HT1080 (cell line): Measurements from ENCODE around the gene MIGA2. TPM values are rescaled to one million over a fixed set of nuclear protein-coding genes. Genes with fewer than 3 reads are reported as not detected.
"Not testable (repeated sequence)": the region's sequence is repeated elsewhere in the genome, so short reads cannot be mapped to it uniquely, and the experiment has no call there.

Experiments
- DNase-seq: peaks from one replicate; pipeline ENCODE4 v3.0.0-alpha.2; 2015; ENCODE audit warnings: low read depth
- polyA plus RNA-seq, 2 experiments: library from polyadenylated mRNA; depleted of rRNA; stranded (reverse); fragments of >200 nt; gene quantifications; 2 replicates each; pipeline ENCODE4 v1.2.3, GENCODE V29; 2015
- total RNA-seq: library from RNA; depleted of rRNA; stranded (reverse); fragments of >200 nt; shearing (Covaris generic); gene quantifications from 2 replicates; pipeline ENCODE4 v1.2.3, GENCODE V29; 2014; rRNA removed

Gene MIGA2
- 12.8 and 13.7 TPM in 2 replicates for total RNA-seq
- polyA plus RNA-seq (2015; cell fraction: cytosol; rRNA removed), result 7.3 and 10.8 TPM in 2 replicates
- 61.4 and 62.0 TPM in 2 replicates for polyA plus RNA-seq (2015; cell fraction: nucleus; rRNA removed)

- DNase-seq, result peak; percentile 99
Observed at GRCh38 chr9:129036241-129036922, at the start of gene MIGA2. MIGA2 (plus strand) TSS chr9:129036626; CDS start chr9:129040595, 3,969 bp downstream.

GRCh38 chr9:128986671-128987070 is 49.8 kb upstream of the MIGA2 start:
- no peak for DNase-seq

- peak; percentile 72 for DNase-seq
Observed at GRCh38 chr9:128987805-128988204, 48.6 kb upstream of the MIGA2 start.

- DNase-seq, result no peak
Observed at GRCh38 chr9:128992995-128993394, 43.4 kb upstream of the MIGA2 start.

GRCh38 chr9:128995791-128996190 is 40.6 kb upstream of the MIGA2 start:
- DNase-seq, result no peak

GRCh38 chr9:128998462-128998861 is 38.0 kb upstream of the MIGA2 start:
- no peak for DNase-seq

GRCh38 chr9:128999581-129000206 is 36.7 kb upstream of the MIGA2 start:
- DNase-seq, result no peak

GRCh38 chr9:129001504-129002325 is 34.7 kb upstream of the MIGA2 start:
- DNase-seq, result no peak

- DNase-seq, result no peak
Observed at GRCh38 chr9:129002992-129003391, 33.4 kb upstream of the MIGA2 start.

GRCh38 chr9:129004173-129004572 is 32.3 kb upstream of the MIGA2 start:
- not testable (repeated sequence) for DNase-seq

- no peak for DNase-seq
Observed at GRCh38 chr9:129005336-129005997, 31.0 kb upstream of the MIGA2 start.

- DNase-seq, result peak; percentile 77
Observed at GRCh38 chr9:129006328-129007034, 29.9 kb upstream of the MIGA2 start.

- no peak for DNase-seq
Observed at GRCh38 chr9:129007035-129007765, 29.2 kb upstream of the MIGA2 start.

GRCh38 chr9:129007766-129008468 is 28.5 kb upstream of the MIGA2 start:
- DNase-seq, result no peak

- DNase-seq, result no peak
Observed at GRCh38 chr9:129008469-129008965, 27.9 kb upstream of the MIGA2 start.

- DNase-seq, result no peak
Observed at GRCh38 chr9:129008986-129009583, 27.3 kb upstream of the MIGA2 start.

GRCh38 chr9:129009584-129010141 is 26.8 kb upstream of the MIGA2 start:
- no peak for DNase-seq

GRCh38 chr9:129010267-129010975 is 26.0 kb upstream of the MIGA2 start:
- DNase-seq, result no peak
